NCI-H2227 treated with DMSO at 0.1 percent for 48 hours (cell line): ENCODE results near the gene NFATC4.
"Not testable (repeated sequence)": the region's sequence is repeated elsewhere in the genome, so short reads cannot be mapped to it uniquely, and the experiment has no call there.

Source experiments
- DNase-seq: peaks from one replicate; lab custom pipeline; 2025; lab: John Stamatoyannopoulos, UW

Gene NFATC4

DNA sequence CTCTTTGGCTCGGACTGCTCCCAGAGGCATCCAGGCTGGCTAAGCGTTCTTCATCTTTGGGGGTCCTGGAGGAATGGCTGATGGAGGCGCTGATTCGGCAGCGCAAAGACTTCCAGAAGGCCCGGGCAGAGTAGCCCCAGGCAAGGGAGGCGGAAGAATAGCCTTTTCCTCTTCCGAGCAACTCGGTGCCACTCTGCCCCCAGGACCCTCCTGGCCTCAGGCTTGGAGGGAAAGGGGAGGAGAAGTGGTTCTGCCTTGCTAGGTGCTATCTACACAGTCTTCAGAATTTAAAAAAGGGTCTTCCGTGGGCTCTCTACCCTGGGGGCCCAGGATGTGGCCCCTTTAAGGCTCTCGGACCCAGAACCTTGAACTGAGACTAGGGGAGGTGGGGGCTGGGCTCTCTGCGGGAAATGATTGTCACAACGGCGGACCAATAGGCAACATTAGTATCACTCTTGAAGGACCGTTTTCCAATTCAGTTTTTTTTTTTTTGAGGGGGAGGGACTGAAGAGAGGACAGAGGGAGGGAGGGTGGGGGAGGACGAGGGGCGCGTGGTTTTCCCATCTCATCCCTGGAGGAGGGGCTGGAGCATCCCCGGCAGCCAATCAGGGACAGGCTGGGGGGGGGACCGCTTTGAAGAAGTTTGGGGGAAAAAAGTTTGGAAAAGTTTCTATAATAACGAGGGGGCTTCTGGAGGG lies at the start of gene NFATC4:
TSS of gene NFATC4 (plus strand) at position 671 of the 698 bp plus-strand sequence. CDS start 157 bp downstream, outside the sequence.
- peak; percentile 80 for DNase-seq

DNA sequence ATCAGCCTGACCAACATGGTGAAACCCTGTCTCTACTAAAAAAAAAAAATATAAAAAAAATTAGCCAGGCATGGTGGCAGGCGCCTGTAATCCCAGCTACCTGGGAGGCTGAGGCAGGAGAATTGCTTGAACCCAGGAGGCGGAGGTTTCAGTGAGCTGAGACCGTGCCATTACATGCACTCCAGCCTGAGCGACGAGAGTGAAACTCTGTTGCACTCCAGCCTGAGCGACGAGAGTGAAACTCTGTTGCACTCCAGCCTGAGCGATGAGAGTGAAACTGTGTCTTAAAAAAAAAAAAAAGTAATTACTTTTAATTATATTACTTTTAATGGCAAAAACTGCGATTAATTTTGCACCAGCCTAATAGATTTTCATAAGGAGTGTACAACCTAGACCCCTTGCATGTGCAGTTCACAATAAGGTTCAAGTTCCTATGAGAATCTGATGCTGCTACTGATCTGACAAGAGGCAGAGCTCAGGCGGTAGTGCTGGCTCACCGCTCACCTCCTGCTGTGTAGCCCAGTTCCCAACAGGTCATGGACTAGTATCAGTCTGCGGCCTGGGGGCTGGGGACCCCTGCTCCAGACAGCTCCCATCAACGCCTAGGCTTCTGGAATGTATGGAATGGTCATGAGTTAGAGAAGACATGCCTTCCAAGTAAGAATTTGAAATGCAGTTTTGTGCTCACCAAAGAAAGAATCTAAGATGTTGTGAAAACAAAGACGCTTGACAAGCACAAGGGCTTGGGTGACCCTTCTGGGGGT lies 46.6 kb upstream of the NFATC4 start:
- no peak for DNase-seq

DNA sequence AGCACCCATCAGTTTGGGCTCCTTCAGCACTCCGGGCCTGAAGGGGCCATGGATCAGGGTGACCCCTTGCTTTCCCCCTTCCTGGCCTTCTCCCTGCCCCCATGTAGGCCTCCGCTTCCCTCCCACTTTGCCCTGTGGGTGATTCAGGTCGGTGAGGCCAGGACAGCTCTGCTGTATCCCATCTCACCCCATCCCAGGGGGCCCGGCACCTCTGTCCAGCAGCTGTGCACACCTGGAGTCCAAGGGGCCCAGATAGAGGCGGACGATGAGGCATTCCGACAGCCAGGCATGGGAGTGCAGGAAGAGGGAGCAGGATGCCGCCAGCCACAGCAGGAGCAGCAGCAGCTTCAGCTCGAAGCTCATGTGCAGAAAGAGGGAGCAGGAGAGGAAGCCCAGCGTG lies 45.3 kb upstream of the NFATC4 start:
- no peak for DNase-seq

DNA sequence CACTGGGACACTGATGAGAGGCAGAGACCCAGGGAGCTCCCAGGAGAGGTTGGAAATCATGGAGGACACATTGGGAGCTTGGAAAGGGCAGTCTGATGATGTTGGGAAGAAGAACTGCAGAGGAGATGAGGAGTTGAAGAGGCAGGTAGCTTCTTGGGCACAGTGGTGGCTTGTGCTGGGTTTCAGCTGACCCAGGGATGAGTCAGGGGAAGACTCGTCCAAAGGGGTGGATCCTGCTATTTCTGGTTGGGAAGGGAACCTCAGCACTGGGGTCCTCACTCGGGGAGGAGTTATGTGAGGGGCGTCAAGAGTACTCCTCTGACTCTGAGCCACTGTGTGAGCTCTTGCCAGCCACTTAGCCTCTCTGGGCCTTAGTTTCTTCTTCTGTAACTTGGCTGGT lies 44.6 kb upstream of the NFATC4 start:
- no peak for DNase-seq

DNA sequence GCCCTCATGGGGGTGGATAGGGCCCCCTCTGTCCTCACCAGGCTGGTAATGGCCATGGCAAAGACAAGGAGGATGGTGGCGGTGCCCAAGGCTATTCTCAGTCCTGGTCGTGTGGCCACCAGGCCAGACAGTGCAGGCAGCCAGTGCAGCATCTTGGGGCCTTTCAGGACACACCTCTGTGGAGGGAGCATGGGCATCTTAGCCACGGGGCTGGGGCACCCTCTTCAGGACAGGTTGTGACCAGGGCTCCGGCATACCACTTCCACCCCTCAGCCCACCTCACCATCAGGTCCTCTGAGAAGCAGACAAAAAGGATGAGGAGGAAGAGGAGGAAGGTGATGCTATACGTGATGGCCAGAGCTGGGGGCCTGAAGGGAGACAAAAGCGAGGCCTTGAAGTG lies 44.0 kb upstream of the NFATC4 start:
- no peak for DNase-seq

DNA sequence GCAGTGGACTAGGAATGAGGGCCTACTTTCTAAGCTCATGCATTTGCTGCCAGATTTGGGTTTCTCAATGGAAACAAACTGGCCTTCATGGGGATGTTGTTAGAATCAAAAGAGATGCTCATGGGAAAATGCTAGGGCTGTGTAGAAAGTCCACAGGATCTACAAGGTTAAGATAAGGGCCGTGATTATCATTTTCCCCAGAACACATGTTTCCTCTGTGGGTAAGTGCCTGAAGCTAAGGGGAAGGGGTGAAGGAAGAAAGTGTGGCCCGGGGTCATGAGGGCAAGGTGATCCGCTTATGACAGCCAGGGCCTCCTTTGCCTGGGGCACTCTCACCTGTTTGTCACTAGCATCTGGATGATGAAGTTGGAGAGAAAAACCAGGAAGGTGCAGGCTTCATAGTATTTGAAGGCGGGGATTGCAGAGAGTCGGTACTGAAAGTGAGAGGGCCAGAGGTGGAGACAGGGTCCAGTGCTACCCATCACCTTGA lies 42.9 kb upstream of the NFATC4 start:
- no peak for DNase-seq

DNA sequence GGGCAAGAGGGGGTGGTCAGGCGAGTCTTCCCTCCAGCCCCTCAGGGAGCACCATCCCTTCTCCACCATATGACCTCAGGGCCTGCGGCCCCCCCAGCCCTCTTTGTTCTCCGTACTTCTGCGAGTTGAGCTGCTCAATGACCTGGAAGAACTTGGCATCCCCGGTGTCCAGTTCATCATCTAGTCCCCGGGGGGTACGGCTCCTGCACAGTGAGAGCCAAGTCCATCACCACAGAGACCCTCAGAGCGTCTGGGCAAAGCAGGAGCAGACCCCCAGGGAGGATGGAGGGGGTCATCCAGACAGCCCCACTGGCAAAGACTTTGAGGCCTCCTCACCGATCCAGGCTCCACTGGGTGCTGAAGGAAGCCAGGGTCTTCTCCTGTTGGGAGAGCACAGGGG lies 42.0 kb upstream of the NFATC4 start:
- DNase-seq, result no peak

DNA sequence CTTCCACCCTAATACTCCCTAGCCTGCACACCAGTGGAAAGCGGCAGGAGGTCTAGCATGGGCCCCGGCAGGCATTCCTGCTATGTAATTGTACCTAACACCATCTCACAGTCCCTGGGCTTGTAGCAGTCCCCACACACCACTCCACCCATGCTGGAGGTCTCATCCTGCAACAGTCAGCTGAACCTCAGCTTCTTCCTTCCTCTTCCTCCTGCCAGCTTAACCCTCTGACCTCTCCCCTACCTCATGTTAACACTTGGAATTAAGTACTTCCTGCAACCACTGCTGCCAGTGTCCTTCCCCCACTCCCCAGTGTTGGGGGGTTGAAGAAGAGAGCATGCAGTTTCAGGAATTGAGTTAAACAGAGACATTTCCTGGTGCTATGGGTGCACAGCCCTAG lies 40.7 kb upstream of the NFATC4 start:
- DNase-seq, result no peak

DNA sequence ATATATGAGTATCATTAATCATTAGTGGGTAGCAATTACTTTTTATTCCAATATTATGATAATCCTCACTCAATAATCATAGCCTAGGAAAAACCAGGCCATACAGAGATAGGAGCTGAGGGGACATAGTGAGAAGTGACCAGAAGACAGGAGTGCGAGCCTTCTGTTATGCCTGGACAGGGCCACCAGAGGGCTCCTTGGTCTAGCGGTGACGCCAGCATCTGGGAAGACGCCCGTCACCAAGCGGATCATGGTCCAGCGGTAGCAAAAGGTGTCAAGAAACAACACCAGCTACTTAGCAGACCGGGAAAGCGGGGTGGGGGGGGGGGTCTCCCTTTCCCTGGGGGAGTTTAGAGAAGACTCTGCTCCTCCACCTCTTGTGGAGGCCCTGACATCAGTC lies 40.1 kb upstream of the NFATC4 start:
- not testable (repeated sequence) for DNase-seq

DNA sequence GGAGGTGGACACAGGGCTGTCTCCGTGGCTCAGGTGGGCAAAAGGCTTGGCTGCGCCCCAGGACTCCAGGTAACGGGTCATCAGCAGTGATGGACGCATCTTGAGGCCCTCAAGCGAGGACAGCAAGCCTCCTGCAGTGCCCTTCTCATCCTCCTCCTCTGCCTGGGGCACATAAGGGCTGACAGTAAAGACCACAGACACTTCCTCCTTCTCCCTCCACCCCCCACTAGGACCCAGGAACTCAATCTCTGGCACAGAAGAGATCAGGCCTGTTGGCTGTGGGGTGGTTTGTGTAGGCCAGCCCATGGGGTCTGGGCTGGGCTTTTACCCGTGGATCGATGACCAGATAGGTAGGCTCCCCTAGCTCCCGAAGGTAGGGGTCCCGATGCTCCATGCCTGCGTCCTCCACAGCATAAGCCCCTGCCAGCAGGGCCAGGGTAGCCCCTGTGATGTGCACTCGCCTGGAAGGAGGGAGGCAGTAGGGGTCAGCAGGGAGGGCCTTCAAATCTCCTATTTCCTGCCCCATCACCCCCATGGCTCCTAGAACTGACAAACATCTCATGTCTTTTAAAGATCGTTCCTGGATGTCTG lies 38.8 kb upstream of the NFATC4 start:
- DNase-seq, result no peak

DNA sequence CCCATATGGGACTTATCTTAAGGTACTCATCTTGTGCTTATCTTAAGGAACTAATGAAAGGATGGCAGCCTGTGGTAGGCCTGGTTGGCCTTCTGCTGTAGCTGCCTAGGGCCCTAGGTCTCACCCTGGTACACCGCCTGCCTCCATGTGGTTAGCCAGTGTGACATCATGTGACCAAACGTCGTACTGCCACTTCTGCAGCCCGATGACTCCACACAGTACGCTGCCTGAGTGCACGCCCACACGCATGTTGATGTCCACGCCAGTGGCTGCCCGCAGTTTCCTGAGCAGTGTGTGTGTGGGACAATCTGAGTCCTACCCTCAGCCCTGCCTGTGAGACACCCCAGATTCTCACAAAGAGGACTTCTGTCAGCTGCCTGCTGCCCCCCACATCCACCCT lies 38.2 kb upstream of the NFATC4 start:
- DNase-seq, result no peak

DNA sequence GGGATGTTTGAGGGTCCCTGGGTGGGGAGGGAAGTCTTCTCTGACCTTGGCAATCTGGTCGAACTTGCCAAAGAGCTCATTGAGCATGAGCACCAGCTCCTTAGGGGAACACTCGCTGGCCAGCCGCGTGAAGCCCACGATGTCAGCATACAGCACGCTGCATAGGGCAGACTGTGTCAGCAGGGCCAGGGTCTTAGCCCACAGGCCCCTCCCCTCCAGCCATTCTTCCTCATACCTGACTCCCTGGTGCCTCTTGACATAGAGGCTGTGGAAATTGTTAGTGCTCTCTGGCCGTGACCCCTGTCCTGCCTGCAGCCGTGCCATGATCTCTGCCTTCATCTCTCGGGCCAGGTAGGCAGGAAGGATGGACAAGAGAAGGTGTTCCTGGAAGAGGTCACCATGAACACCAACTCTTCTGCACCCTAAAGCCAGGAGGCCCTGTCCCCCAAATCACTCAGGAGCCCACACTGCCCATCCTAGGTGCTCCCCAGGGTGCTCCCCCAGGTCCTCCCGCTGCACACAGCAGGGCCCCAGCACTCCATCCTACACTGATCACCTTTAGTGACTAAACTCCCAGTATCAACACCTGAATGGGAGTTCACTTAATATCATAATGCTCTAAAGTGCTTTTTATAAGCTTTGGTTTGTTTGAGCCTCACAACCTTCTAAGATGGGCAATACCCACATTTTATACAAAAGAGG lies 36.9 kb upstream of the NFATC4 start:
- no peak for DNase-seq

DNA sequence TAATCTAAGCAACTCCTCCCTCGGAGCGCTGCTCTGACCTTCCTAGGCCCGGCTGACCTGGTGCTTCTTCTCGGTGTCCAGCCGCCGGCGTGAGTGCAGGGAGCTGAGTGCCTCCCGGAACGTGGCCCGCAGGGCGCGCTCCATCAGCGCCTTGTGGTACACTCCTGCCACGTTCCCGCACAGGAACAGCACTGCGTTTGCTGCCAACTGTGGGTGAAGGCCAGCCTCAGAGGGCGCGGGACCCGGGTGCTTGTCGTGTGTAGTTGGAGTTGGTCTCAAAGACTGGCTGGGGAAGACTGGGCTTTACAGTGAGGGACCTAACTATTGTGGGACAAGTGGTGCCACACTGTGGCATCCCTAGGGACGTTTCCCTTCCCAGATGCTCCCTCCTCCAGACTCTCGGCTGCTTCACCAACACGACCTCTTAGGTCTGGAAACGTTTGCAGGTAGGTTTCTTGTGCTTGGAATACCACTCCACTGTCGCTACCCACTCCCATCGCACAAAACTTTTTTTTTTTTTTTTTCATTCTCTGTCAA lies 36.2 kb upstream of the NFATC4 start:
- DNase-seq, result no peak

DNA sequence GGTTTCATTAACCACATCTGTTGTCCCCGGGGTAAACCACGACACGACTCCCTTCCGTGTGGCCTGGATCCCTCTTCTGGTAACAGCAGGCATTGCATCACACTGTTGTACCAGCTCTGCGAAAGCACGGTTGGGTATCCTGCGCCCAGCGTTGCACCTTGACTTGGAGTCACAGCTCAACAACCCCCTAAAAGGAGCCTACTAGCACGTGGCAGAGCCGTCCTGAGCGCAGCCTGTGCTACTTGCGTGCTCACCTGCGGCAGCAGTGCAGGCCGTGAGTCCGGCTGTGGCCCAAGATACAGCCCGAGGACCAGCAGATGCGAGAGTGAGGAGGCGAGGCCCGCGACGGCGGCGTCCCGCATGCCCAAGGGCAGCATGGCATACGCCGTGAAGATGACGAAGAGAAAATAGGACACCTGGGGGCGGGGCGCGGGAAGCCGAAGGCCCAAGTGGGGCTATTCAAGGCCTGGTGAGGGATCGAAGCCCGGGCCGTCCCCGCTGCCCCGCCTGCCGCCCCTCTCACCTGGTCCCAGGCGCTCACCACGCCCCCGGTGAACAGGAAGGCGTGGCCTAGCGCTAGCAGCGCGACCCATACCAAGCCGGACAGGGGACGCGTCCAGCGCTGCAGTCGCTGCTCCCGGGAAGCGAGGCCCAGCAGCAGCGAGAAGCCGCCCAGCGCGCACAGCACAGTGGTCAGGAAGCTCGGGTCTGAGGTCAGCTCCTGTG lies 35.6 kb upstream of the NFATC4 start:
- DNase-seq, result no peak

DNA sequence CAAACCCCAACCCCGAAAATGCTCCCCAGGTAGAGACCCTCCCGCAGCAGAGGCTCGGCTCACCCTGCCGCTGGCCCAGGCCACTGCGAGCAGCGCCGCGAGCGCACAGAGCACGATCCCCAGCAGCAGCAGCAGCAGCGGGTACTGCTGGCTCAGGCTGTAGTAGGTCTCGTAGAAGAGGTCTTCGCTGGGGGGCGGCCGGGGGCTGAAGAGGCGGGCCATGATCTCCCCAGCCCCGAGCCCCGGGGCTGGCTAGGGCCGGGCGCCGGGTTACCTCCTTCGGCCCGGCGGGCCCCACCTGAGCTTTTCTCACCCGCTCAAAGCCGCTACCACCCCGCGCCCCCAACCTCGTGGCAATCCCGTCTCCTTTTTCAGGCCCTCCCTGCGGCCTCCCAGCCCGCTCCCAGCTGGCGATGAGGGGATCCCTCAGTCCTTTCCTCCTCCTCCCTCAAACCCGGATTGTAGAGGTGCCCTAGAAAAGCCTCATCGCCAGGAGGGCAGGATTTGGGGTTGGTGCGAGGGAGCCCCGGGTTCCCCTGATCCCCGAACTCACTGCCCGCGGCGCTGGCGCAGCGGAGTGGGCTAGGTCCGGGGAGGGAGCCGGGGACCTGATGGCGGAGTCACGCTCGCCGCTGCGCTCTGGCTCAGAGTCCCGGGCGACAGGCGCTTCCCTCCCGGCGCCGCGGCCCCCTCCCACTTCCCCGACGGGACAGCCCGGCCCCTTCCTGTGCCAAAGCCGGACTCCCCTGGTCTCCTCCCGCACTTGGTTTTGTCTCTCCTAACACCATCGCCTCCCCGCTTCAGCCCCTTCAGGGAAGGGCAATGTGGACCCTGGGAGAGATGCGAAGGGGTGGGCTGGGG lies 33.3 kb upstream of the NFATC4 start, which contains the start of gene ADCY4:
TSS of gene ADCY4 (minus strand) at position 641 of the 861 bp plus-strand sequence. CDS start at position 222, 419 bp downstream.
- no peak for DNase-seq

DNA sequence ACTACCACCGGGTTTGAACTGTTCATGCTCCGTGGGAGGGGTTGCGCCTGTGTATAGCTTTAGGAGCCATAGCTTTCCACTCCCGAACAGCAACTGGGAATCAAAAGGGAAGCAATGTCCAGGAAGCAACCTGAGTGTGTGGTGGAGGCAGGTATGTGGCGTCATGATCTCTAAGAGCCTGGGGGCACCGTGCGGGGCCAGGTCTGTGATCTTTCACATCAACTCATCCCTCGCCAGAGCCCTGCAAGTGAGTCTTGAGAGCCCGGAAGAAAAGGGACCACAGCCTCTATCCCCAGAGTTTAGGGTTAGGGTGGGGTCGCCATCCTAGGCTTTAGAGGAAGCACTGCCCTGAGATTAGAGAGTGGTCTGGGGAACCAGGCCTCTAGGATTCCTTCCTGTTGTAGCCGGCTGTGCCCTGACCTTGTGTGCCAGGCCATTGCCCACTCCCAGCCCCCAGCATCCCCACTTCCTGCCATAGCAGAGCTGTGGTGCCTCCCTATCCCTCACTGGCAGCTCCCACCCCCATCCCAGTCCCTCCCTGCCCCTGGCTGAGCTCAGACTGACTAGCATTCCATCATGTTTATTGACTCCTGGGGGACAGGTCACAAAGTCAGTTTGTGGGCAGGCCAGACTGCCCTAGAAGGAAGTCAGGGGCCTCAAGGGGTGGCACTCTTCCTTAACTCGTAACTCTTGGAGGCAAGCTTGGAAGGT lies 32.4 kb upstream of the NFATC4 start:
- no peak for DNase-seq

DNA sequence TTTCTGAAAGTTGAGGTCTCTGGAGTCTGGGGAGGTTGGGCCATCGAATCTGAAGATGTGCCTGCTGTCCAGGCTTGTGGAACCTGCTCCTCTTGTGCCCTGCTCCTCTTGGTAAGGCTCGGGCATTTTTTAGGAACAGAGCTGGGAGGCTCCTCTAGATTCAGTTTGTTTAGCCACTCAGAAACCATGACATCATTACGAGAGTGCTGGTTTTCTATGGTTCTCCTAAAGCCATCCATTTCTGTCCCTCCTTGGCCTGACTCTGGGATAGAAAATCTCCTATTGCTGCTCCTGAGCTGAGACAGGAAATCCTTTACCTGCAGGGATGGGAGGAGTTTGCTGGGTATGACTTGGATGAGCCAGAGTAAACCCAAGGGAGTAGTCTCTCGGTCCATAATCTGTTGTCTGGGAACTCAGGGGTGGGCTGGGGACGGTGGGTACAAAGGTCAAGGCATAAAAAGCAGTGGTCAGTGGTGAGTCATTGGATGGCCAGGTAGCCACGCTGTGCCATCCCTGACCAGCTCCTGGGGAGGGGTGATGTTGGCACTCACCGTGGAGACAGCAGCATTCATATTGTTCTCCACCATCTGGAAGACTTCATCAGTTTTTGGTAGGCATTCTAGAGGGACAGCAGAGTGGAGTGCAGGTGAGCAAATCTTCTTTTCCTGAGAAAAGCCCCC lies 30.7 kb upstream of the NFATC4 start:
- DNase-seq, result no peak

DNA sequence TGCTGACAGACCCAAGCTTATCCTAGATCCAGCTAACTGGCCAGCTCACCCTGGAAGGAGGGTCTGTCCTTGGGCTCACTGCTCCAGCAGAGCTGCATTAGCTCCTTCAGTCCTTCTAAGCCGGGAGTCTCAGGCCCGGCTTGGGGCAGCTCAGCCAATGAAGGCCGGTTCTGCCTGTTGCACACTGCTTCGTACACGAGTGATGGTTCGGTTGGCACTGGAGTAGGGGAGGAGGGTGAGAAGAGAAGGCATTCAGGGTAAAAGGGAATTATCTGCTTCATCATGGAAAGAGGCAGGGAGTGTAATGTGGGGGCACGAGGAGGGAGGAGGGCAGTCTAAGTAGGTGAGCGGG lies 30.2 kb upstream of the NFATC4 start:
- DNase-seq, result no peak

DNA sequence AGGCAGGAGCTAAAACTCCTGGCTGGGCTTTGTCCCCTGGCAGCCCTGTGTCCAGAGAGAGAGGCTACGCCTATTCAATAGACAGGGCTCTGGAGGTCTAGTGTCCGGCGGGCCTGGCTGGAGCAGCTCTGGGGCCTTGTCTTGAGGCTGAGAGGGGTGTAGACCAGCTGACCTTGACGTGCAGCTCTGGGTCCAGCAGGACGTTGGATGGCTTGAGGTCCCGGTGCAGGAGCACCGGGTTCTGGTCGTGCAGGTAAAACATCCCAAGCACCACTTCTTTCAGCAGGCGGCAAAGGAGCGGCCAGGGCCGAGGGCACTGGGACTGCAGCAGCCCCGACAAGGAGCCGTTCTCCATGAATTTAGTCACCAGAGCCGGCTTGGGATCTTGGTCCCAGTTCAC lies 29.1 kb upstream of the NFATC4 start:
- no peak for DNase-seq
